Duodenal mucosa (tissue), 2 donors: ENCODE measurements around the gene OR4A15.

Source experiments
- H3K27ac ChIP-seq: one replicate; pipeline ENCODE4 v1.7.0; 2013; ENCODE audit warnings: low read depth, low read length
- H3K27me3 ChIP-seq, 2 donors: one replicate each; pipeline ENCODE4 v1.7.0; 2013; ENCODE audit warnings: low read length in 2 of 2, control low read depth in 1 of 2; ENCODE audit not compliant: insufficient read depth in 2 of 2, control insufficient read depth in 1 of 2
- H3K36me3 ChIP-seq, 2 donors: one replicate each; pipeline ENCODE4 v1.7.0; 2013; ENCODE audit warnings: low read length in 2 of 2, control low read depth in 1 of 2; ENCODE audit not compliant: insufficient read depth in 2 of 2, control insufficient read depth in 1 of 2
- H3K4me1 ChIP-seq, 2 donors: one replicate each; pipeline ENCODE4 v1.7.0; 2013; ENCODE audit warnings: low read length in 2 of 2, control low read depth in 1 of 2; ENCODE audit not compliant: insufficient read depth in 2 of 2, control insufficient read depth in 1 of 2
- H3K4me3 ChIP-seq, 2 donors: one replicate each; pipeline ENCODE4 v1.7.0; 2013; ENCODE audit warnings: low read length in 2 of 2, low read depth in 1 of 2
- H3K9ac ChIP-seq, 2 donors: one replicate each; pipeline ENCODE4 v1.7.0; 2013; ENCODE audit warnings: low read length in 2 of 2, low read depth in 1 of 2
- H3K9me3 ChIP-seq, 2 donors: one replicate each; pipeline ENCODE4 v1.7.0; 2013; ENCODE audit warnings: low read length in 2 of 2, control low read depth in 1 of 2; ENCODE audit not compliant: control insufficient read depth in 1 of 2

Gene OR4A15

GRCh38 chr11:55367674-55368073 is at the start of gene OR4A15:
Gene OR4A15, plus strand, starts transcription at chr11:55367974. Its CDS starts 0 bp downstream, at chr11:55367974.
- Histone ChIP-seq H3K4me3 (no peak within 1 kb of the TSS), H3K27ac (no peak within 1 kb of the TSS), H3K36me3 (no peaks in the 10 kb centered on the region), H3K9me3 (peaks cover 7 to 10% of the 10 kb centered on the region in 2 donors), H3K9ac (no peak within 1 kb of the TSS), H3K27me3 (no peaks in the 10 kb centered on the region), H3K4me1 (no peaks in the 10 kb centered on the region)

GRCh38 chr11:55324500-55324899 is 43.3 kb upstream of the OR4A15 start:
- Histone ChIP-seq H3K27me3 (no peaks in the 10 kb centered on the region), H3K4me1 (no peaks in the 10 kb centered on the region), H3K9ac (no peak overlapping the region), H3K27ac (no peak overlapping the region), H3K4me3 (no peak overlapping the region), H3K9me3 (peaks cover 9 to 17% of the 10 kb centered on the region in 2 donors), H3K36me3 (no peaks in the 10 kb centered on the region)

- Histone ChIP-seq H3K9me3 (peaks cover 11 to 14% of the 10 kb centered on the region in 2 donors), H3K27ac (no peak within 1 kb of the TSS), H3K27me3 (no peaks in the 10 kb centered on the region), H3K36me3 (no peaks in the 10 kb centered on the region), H3K4me3 (no peak within 1 kb of the TSS), H3K4me1 (no peaks in the 10 kb centered on the region), H3K9ac (no peak within 1 kb of the TSS)
These were observed 24.9 kb upstream of the OR4A15 start, which contains the start of gene OR4A16 for GRCh38 chr11:55342901-55343300. Gene OR4A16, plus strand, starts transcription at chr11:55343201. Its CDS starts 0 bp downstream, at chr11:55343201.

GRCh38 chr11:55345306-55345705 is 22.5 kb upstream of the OR4A15 start:
- H3K4me3 ChIP-seq: no peak overlapping the region
- peaks cover 14 to 18% of the 10 kb centered on the region in 2 donors for H3K9me3 ChIP-seq
- no peaks in the 10 kb centered on the region for H3K27me3 ChIP-seq
- no peak overlapping the region for H3K27ac ChIP-seq
- no peak overlapping the region for H3K9ac ChIP-seq
- no peaks in the 10 kb centered on the region for H3K4me1 ChIP-seq
- no peaks in the 10 kb centered on the region for H3K36me3 ChIP-seq

- H3K27ac ChIP-seq: no peak overlapping the region
- no peaks in the 10 kb centered on the region for H3K27me3 ChIP-seq
- H3K4me1 ChIP-seq: no peaks in the 10 kb centered on the region
- H3K9me3 ChIP-seq: peaks cover 10 to 12% of the 10 kb centered on the region in 2 donors
- H3K36me3 ChIP-seq: no peaks in the 10 kb centered on the region
- no peak overlapping the region for H3K9ac ChIP-seq
- H3K4me3 ChIP-seq: no peak overlapping the region
These were observed 18.7 kb upstream of the OR4A15 start for GRCh38 chr11:55349032-55349431.

DNA sequence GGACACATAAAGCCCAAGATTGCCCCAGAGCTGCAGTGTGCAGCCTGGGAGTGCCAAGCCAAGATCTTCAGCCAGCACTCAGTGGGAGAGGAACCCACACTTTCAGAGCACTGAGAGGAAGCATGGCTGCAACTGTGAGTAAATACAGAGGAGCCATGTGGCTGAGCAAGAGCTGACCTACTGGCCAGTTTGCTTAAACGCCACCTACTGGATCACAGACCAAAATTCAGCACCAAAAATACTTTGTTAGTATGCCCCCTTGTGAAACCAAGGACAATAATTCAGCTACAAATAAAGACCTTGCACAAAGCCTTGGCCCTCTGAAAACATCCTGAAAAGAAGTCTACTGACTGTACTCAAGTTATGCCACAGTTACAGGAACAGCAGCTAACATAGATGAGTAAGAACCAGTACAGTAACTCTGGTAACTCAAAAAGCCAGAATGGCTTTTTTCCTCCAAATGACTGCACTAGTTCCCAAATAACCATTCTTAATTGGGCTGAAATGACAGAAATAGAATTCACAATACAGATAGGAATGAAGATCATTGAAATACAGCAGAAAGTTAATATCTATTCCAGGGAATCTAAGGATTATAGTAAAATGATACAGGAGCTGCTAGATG is 10.1 kb upstream of the OR4A15 start:
- Histone ChIP-seq H3K4me3 (no peak overlapping the region), H3K27me3 (no peaks in the 10 kb centered on the region), H3K27ac (no peak overlapping the region), H3K4me1 (no peaks in the 10 kb centered on the region), H3K9me3 (peaks cover 14 to 24% of the 10 kb centered on the region in 2 donors), H3K9ac (no peak overlapping the region), H3K36me3 (no peaks in the 10 kb centered on the region)

DNA sequence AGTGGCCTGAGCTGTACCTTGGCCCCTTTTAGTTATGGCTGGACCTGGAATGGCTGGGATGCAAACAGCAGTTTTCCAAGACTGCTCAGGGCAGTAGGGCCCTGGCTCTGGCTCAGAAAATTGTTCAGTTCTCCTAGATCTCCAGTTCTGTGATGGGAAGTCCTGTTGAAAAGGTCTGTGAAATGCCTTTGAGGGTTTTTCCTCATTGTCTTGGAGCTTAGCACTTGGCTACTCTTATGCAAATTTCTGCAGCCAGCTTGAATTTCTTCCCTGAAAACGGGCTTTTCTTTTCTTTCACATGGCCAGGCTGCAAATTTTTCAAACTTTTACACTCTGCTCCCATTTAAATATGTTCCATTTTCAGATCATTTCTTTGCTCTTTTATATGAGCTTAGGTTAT is 33.2 kb downstream of the OR4A15 start:
- no peaks in the 10 kb centered on the region for H3K4me1 ChIP-seq
- H3K9me3 ChIP-seq: peaks cover 11% of the 10 kb centered on the region in 2 donors

More for the DNA sequence above, 33.2 kb downstream of the OR4A15 start:
- Histone ChIP-seq H3K36me3 (no peaks in the 10 kb centered on the region), H3K4me3 (no peak overlapping the region), H3K27me3 (no peaks in the 10 kb centered on the region), H3K9ac (no peak overlapping the region), H3K27ac (no peak overlapping the region)
